Measurements from ENCODE around the gene ESR1. TPM values are rescaled to one million over a fixed set of nuclear protein-coding genes. Genes with fewer than 3 reads are reported as not detected.

Gene ESR1
- total RNA-seq, 1 experiment from 2014 or later: not detected

DNA sequence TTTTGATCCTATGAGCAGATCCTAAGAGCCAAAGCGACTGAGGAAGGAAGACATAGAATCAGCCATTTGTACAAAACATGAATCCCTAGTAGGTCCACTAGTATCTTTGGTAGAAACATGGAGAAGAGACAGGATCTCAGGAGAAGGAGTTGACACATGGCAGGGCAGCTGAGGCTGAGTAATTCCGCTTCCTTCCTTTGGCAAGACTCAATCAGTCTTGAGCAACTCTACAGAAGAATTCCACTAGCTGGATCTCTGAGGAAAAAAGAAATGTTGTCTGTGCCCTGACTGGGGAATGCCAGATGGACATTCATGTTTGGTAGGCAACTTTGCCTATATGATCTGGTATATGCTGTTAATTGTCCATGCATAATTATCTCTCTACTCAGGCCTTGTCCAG is 35.3 kb downstream of the ESR1 start:
- Mint-ChIP-seq H3K9me3 (no peaks in the 10 kb centered on the region), H3K4me3 (no peak overlapping the region), H3K36me3 (ENCODE audit: insufficient read depth in 1 of 3, low read depth in 3 of 3) (no peaks in the 10 kb centered on the region), H3K27ac (no peak overlapping the region), H3K27me3 (ENCODE audit: low read depth) (peaks cover 3% of the 10 kb centered on the region; the same call in 1 of the 2 replicates), H3K4me1 (peaks cover 0 to 4% of the 10 kb centered on the region in 2 experiments; a peak in 1 of 4 replicates)
- Histone ChIP-seq H3K9ac (ENCODE audit: extremely low read depth, insufficient read length, low read length) (no peak overlapping the region), H3K27ac (ENCODE audit: insufficient read length, low read depth, low read length) (no peak overlapping the region), H3K14ac (ENCODE audit: insufficient read depth, low read length) (no peak overlapping the region), H2BK120ac (ENCODE audit: low read depth, low read length, poor library complexity, severe bottlenecking) (no peak overlapping the region), H3K23ac (ENCODE audit: insufficient read length, low read depth, low read length) (no peak overlapping the region), H3K4me2 (ENCODE audit: insufficient read depth, insufficient read length, low read length) (no peak overlapping the region), H2BK20ac (ENCODE audit: low read depth, low read length, poor library complexity, severe bottlenecking) (no peak overlapping the region), H3K4me1 (ENCODE audit: insufficient read depth, low read length) (no peaks in the 10 kb centered on the region; the same call in 1 of the 2 replicates), H4K5ac (ENCODE audit: insufficient read length, low read depth, low read length) (no peak overlapping the region), H4K20me1 (ENCODE audit: control insufficient read depth, insufficient read depth, insufficient read length) (no peaks in the 10 kb centered on the region), H3K27me3 (ENCODE audit: insufficient read depth, low read length) (no peaks in the 10 kb centered on the region), H4K91ac (ENCODE audit: insufficient read length, low read depth, low read length) (no peak overlapping the region), H3T11ph (ENCODE audit: low read length) (no peak overlapping the region), H3K23me2 (ENCODE audit: insufficient read length, low read depth, low read length, poor library complexity, severe bottlenecking) (no peaks in the 10 kb centered on the region), H2BK12ac (ENCODE audit: insufficient read length, low read depth, low read length) (no peak overlapping the region), H3K18ac (ENCODE audit: insufficient read length, low read depth, low read length) (no peak overlapping the region), H3K9me3 (ENCODE audit: control insufficient read depth, low read depth, low read length) (no peaks in the 10 kb centered on the region), H3K56ac (ENCODE audit: insufficient read length, low read depth, low read length) (no peak overlapping the region), H2BK15ac (ENCODE audit: low read depth, low read length) (no peak overlapping the region), H2BK5ac (ENCODE audit: insufficient read length, low read length) (no peak overlapping the region), H4K8ac (replicated peaks; ENCODE audit: insufficient read length, low read depth, low read length) (no peak overlapping the region), H3K79me2 (ENCODE audit: insufficient read depth, low read length) (no peaks in the 10 kb centered on the region), H3K4ac (ENCODE audit: low read depth, low read length) (no peak overlapping the region), H2AFZ (ENCODE audit: low read length) (no peak overlapping the region), H3K79me1 (ENCODE audit: insufficient read depth, low read depth, low read length, poor library complexity, severe bottlenecking) (no peaks in the 10 kb centered on the region), H2AK5ac (ENCODE audit: insufficient read length, low read length) (no peak overlapping the region)
- TF ChIP-seq, protein P1, sequence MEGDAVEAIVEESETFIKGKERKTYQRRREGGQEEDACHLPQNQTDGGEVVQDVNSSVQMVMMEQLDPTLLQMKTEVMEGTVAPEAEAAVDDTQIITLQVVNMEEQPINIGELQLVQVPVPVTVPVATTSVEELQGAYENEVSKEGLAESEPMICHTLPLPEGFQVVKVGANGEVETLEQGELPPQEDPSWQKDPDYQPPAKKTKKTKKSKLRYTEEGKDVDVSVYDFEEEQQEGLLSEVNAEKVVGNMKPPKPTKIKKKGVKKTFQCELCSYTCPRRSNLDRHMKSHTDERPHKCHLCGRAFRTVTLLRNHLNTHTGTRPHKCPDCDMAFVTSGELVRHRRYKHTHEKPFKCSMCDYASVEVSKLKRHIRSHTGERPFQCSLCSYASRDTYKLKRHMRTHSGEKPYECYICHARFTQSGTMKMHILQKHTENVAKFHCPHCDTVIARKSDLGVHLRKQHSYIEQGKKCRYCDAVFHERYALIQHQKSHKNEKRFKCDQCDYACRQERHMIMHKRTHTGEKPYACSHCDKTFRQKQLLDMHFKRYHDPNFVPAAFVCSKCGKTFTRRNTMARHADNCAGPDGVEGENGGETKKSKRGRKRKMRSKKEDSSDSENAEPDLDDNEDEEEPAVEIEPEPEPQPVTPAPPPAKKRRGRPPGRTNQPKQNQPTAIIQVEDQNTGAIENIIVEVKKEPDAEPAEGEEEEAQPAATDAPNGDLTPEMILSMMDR (conservative IDR thresholded peaks at IDR 0.05): no peak
- no peak for DNase-seq
- no CpG with 5 or more reads among the region's 2 CpGs for WGBS (ENCODE audit: extremely low coverage, insufficient read length, low lambda C conversion rate)
